GM21526 (cell line): ENCODE measurements around the gene RRP36.
"Not testable (repeated sequence)": the region's sequence is repeated elsewhere in the genome, so short reads cannot be mapped to it uniquely, and the experiment has no call there.

ENCODE experiments used
- ATAC-seq: cut with Tn5 transposase; IDR thresholded peaks from one replicate; pipeline ENCODE4 v1.9.1; 2021; ENCODE audit warnings: moderate library complexity; ENCODE audit not compliant: unreplicated experiment, low FRiP score

RRP36 gene

GRCh38 chr6:43021270-43022047 is at the start of gene RRP36:
Gene RRP36 (plus strand): TSS chr6:43021623. CDS start chr6:43021655, 32 bp downstream.
- ATAC-seq: no peak

GRCh38 chr6:42971746-42972327 is 49.6 kb upstream of the RRP36 start:
- no peak for ATAC-seq

GRCh38 chr6:42973926-42974325 is 47.5 kb upstream of the RRP36 start:
- ATAC-seq: no peak

- ATAC-seq: no peak
These were observed 46.4 kb upstream of the RRP36 start for GRCh38 chr6:42974919-42975505.

GRCh38 chr6:42978487-42978838 is 43.0 kb upstream of the RRP36 start:
- no peak for ATAC-seq

GRCh38 chr6:42978839-42979522 is 42.4 kb upstream of the RRP36 start, which contains the start of gene PEX6:
Gene PEX6 (minus strand): TSS chr6:42979181. CDS start chr6:42979150, 31 bp downstream.
- ATAC-seq: peak; percentile 71

GRCh38 chr6:42979523-42980177 is 41.8 kb upstream of the RRP36 start:
- peak; percentile 1 for ATAC-seq

- no peak for ATAC-seq
These were observed 39.6 kb upstream of the RRP36 start for GRCh38 chr6:42981836-42982235.

GRCh38 chr6:42984001-42984923 is 37.2 kb upstream of the RRP36 start, which contains the start of gene PPP2R5D:
Gene PPP2R5D (plus strand): TSS chr6:42984570. CDS start chr6:42984678, 108 bp downstream.
- ATAC-seq: peak; percentile 88

GRCh38 chr6:42984924-42985475 is 36.4 kb upstream of the RRP36 start:
- ATAC-seq: no peak

- ATAC-seq: no peak
These were observed 33.6 kb upstream of the RRP36 start for GRCh38 chr6:42987533-42988451.

- no peak for ATAC-seq
These were observed 32.9 kb upstream of the RRP36 start for GRCh38 chr6:42988486-42989020.

GRCh38 chr6:42989923-42990322 is 31.5 kb upstream of the RRP36 start:
- no peak for ATAC-seq

GRCh38 chr6:42993445-42993844 is 28.0 kb upstream of the RRP36 start:
- no peak for ATAC-seq

GRCh38 chr6:42996513-42996912 is 24.9 kb upstream of the RRP36 start:
- no peak for ATAC-seq

GRCh38 chr6:42998205-42998604 is 23.2 kb upstream of the RRP36 start:
- not testable (repeated sequence) for ATAC-seq

GRCh38 chr6:43001843-43002242 is 19.6 kb upstream of the RRP36 start:
- ATAC-seq: no peak

GRCh38 chr6:43005844-43006243 is 15.6 kb upstream of the RRP36 start:
- ATAC-seq: no peak
